GM20000 (cell line): Measurements from ENCODE around the gene CDK4.

Experiments
- DNase-seq: peaks from one replicate; pipeline ENCODE4 v3.0.0; 2012; ENCODE audit warnings: low spot score
- CTCF ChIP-seq: IDR thresholded peaks from 2 replicates; pipeline ENCODE4 v1.5.1; 2012; ENCODE audit warnings: mild to moderate bottlenecking, control low read depth; ENCODE audit errors: extremely low read depth, missing control alignments

The CDK4 gene

GRCh38 chr12:57736741-57737466, 15.2 kb downstream of the CDK4 start:
- TF ChIP-seq CTCF = no peak
- DNase-seq = no peak

- no peak for TF ChIP-seq CTCF
- DNase-seq = no peak
Measured at GRCh38 chr12:57735952-57736740, 16.0 kb downstream of the CDK4 start.

- DNase-seq = no peak
- TF ChIP-seq CTCF = no peak
Measured at GRCh38 chr12:57735198-57735855, 16.8 kb downstream of the CDK4 start.

- no peak for DNase-seq
- no peak for TF ChIP-seq CTCF
Measured at GRCh38 chr12:57734591-57734990, 17.5 kb downstream of the CDK4 start.

- no peak for TF ChIP-seq CTCF
- no peak for DNase-seq
Measured at GRCh38 chr12:57733928-57734327, 18.2 kb downstream of the CDK4 start.

GRCh38 chr12:57732726-57733593, 19.1 kb downstream of the CDK4 start:
- TF ChIP-seq CTCF = no peak
- DNase-seq = no peak
